ENCODE measurements around the gene FYCO1.

DNA sequence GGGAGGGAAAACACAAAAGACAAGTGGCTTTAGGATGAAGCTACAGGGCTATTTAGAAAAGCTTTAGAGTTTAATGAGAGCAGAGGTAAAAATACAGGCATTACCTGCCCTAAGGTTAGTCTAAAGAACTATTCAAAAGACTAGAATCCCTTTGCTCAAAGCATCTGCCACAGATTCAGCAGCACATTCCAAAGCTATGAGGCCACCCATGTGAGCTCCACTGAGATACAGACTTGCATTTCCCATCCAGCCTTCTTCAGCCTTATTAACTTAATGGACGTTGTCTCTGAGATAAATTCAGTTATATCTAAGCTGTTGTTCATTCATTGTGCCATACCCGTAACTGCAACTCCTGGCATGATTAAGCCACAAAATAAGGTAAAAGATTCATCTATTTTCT, 26.9 kb downstream of the FYCO1 start:
- no peak for TF ChIP-seq POLR2AphosphoS5 (IDR thresholded peaks at IDR 0.05; ENCODE audit: low read depth, low read length)
- no peak for TF ChIP-seq POLR2A (IDR thresholded peaks at IDR 0.05; ENCODE audit: low read depth, low read length)
- no peak for TF ChIP-seq SPI1 (IDR thresholded peaks at IDR 0.05; ENCODE audit: low read depth, low read length)
- TF ChIP-seq POU2F2 (IDR thresholded peaks at IDR 0.05; ENCODE audit: low read depth, low read length): no peak
- no peak for TF ChIP-seq TAF1 (IDR thresholded peaks at IDR 0.05; ENCODE audit: low read depth, low read length)
- no peak for TF ChIP-seq PAX5 (IDR thresholded peaks at IDR 0.05; ENCODE audit: insufficient read depth, low read length, severe bottlenecking)
